Fibroblast of villous mesenchyme (primary cell): Measurements from ENCODE around the gene ETNK2. TPM values are rescaled to one million over a fixed set of nuclear protein-coding genes. Genes with fewer than 3 reads are reported as not detected.

Experiments used
- DNase-seq: peaks from one replicate; pipeline ENCODE4 v3.0.0-alpha.2; 2010; ENCODE audit warnings: low read depth
- H3K4me3 ChIP-seq: 2 replicates; pipeline ENCODE4 v1.5.1; 2011; ENCODE audit warnings: low read depth, mild to moderate bottlenecking, low read length
- CTCF ChIP-seq: IDR thresholded peaks from 2 replicates; pipeline ENCODE4 v1.5.1; 2012; ENCODE audit warnings: low read depth, mild to moderate bottlenecking, low read length; ENCODE audit not compliant: insufficient read depth
- total RNA-seq: library from RNA; depleted of rRNA; stranded (reverse); fragments of >200 nt; gene quantifications from 2 replicates; pipeline ENCODE4 v1.2.3, GENCODE V29; 2012

Gene ETNK2
- total RNA-seq, 1 donor, result 15.5 TPM

GRCh38 chr1:204089044-204089751, 62.6 kb downstream of the ETNK2 start:
- TF ChIP-seq CTCF, result no peak
- DNase-seq, result peak; percentile 93
- H3K4me3 ChIP-seq, result peak overlapping the region; percentile 3

- DNase-seq, result no peak
- H3K4me3 ChIP-seq, result no peak overlapping the region
- TF ChIP-seq CTCF, result no peak
Observed at GRCh38 chr1:204088596-204088995, 63.2 kb downstream of the ETNK2 start.

- H3K4me3 ChIP-seq, result no peak overlapping the region
- no peak for DNase-seq
- no peak for TF ChIP-seq CTCF
Observed at GRCh38 chr1:204087893-204088528, 63.8 kb downstream of the ETNK2 start.

GRCh38 chr1:204087181-204087892, 64.5 kb downstream of the ETNK2 start:
- no peak for DNase-seq
- TF ChIP-seq CTCF, result no peak

GRCh38 chr1:204085876-204086275, 66.0 kb downstream of the ETNK2 start:
- no peak overlapping the region for H3K4me3 ChIP-seq
- TF ChIP-seq CTCF, result no peak
- DNase-seq, result no peak

More at GRCh38 chr1:204087181-204087892, 64.5 kb downstream of the ETNK2 start:
- H3K4me3 ChIP-seq, result no peak overlapping the region

GRCh38 chr1:204084247-204084772, 67.5 kb downstream of the ETNK2 start:
- DNase-seq, result no peak
- TF ChIP-seq CTCF, result no peak
- H3K4me3 ChIP-seq, result no peak overlapping the region
